ENCODE results near the gene NR2F1-AS1. TPM values are rescaled to one million over a fixed set of nuclear protein-coding genes. Genes with fewer than 3 reads are reported as not detected.
"Not testable (repeated sequence)": the region's sequence is repeated elsewhere in the genome, so short reads cannot be mapped to it uniquely, and the experiment has no call there.

Gene NR2F1-AS1
- total RNA-seq, 1 donor from 2014 or later, result 19.0 TPM

GRCh38 chr5:93477816-93478215 lies 103.2 kb downstream of the NR2F1-AS1 start:
- no peak for TF ChIP-seq CTCF (conservative IDR thresholded peaks at IDR 0.05)
- Mint-ChIP-seq H3K27ac (no peak overlapping the region), H3K9me3 (peaks cover 5% of the 10 kb centered on the region), H3K27me3 (no peaks in the 10 kb centered on the region), H3K4me1 (ENCODE audit: unreplicated experiment) (peaks cover 8% of the 10 kb centered on the region), H3K4me3 (no peak overlapping the region), H3K36me3 (no peaks in the 10 kb centered on the region)
- no peak for DNase-seq (ENCODE audit: extremely low spot score, unreplicated experiment)

- Mint-ChIP-seq H3K36me3 (no peaks in the 10 kb centered on the region), H3K4me3 (no peak overlapping the region), H3K4me1 (ENCODE audit: unreplicated experiment) (peaks cover 8% of the 10 kb centered on the region), H3K27ac (no peak overlapping the region), H3K9me3 (peaks cover 5% of the 10 kb centered on the region), H3K27me3 (no peaks in the 10 kb centered on the region)
- TF ChIP-seq CTCF (conservative IDR thresholded peaks at IDR 0.05), result no peak
- DNase-seq (ENCODE audit: extremely low spot score, unreplicated experiment), result no peak
Observed at GRCh38 chr5:93476251-93476742, 104.7 kb downstream of the NR2F1-AS1 start.

- peaks cover 21% of the 10 kb centered on the region for H3K9me3 Mint-ChIP-seq
- DNase-seq (ENCODE audit: extremely low spot score, unreplicated experiment), result no peak
- H3K4me1 Mint-ChIP-seq (ENCODE audit: unreplicated experiment), result no peaks in the 10 kb centered on the region
- H3K27me3 Mint-ChIP-seq, result no peaks in the 10 kb centered on the region
- H3K4me3 Mint-ChIP-seq, result no peak overlapping the region
- H3K36me3 Mint-ChIP-seq, result peaks cover 22% of the 10 kb centered on the region
- TF ChIP-seq CTCF (conservative IDR thresholded peaks at IDR 0.05), result no peak
- no peak overlapping the region for H3K27ac Mint-ChIP-seq
Observed at GRCh38 chr5:93462916-93463315, 118.1 kb downstream of the NR2F1-AS1 start.

- no peak for TF ChIP-seq CTCF (conservative IDR thresholded peaks at IDR 0.05)
- Mint-ChIP-seq H3K9me3 (peaks cover 21% of the 10 kb centered on the region), H3K4me1 (ENCODE audit: unreplicated experiment) (no peaks in the 10 kb centered on the region), H3K36me3 (peaks cover 18% of the 10 kb centered on the region), H3K27ac (no peak overlapping the region), H3K4me3 (no peak overlapping the region), H3K27me3 (no peaks in the 10 kb centered on the region)
- no peak for DNase-seq (ENCODE audit: extremely low spot score, unreplicated experiment)
Observed at GRCh38 chr5:93461756-93462155, 119.3 kb downstream of the NR2F1-AS1 start.

- Mint-ChIP-seq H3K27ac (no peak overlapping the region), H3K9me3 (peaks cover 19% of the 10 kb centered on the region), H3K4me1 (ENCODE audit: unreplicated experiment) (no peaks in the 10 kb centered on the region), H3K4me3 (no peak overlapping the region), H3K36me3 (peaks cover 17% of the 10 kb centered on the region), H3K27me3 (no peaks in the 10 kb centered on the region)
- no peak for TF ChIP-seq CTCF (conservative IDR thresholded peaks at IDR 0.05)
- no peak for DNase-seq (ENCODE audit: extremely low spot score, unreplicated experiment)
Observed at GRCh38 chr5:93460286-93460685, 120.7 kb downstream of the NR2F1-AS1 start.

- H3K36me3 Mint-ChIP-seq; H3K9me3 Mint-ChIP-seq; H3K4me1 Mint-ChIP-seq (ENCODE audit: unreplicated experiment); DNase-seq (ENCODE audit: extremely low spot score, unreplicated experiment); H3K27ac Mint-ChIP-seq; H3K27me3 Mint-ChIP-seq; H3K4me3 Mint-ChIP-seq: not testable (repeated sequence)
Observed at GRCh38 chr5:93456796-93457195, 124.2 kb downstream of the NR2F1-AS1 start.

All from type B pancreatic cell (in vitro differentiated cells).